Dendritic cell treated with granulocyte-macrophage colony-stimulating factor and Interleukin-4, amounts not matched to agents 40 ng/mL and 50 ng/mL, for 4 days (primary cell): ENCODE results near the gene MPV17L2.
A peak's percentile ranks its signal among the peaks of the same experiment; 100 is the strongest.

ENCODE experiments used
- H3K27ac Mint-ChIP-seq: one replicate; pipeline ENCODE4 v1.8.0; 2022; ENCODE audit warnings: mild to moderate bottlenecking, mixed read lengths
- H3K27me3 Mint-ChIP-seq: one replicate; pipeline ENCODE4 v1.8.0; 2022; ENCODE audit warnings: mild to moderate bottlenecking, mixed read lengths
- H3K36me3 Mint-ChIP-seq: one replicate; pipeline ENCODE4 v1.8.0; 2022; ENCODE audit warnings: low read depth, mixed read lengths
- H3K4me1 Mint-ChIP-seq: one replicate; pipeline ENCODE4 v1.8.0; 2022; ENCODE audit warnings: low read depth, mixed read lengths
- H3K4me3 Mint-ChIP-seq: one replicate; pipeline ENCODE4 v1.8.0; 2022; ENCODE audit warnings: mild to moderate bottlenecking, moderate library complexity, mixed read lengths
- H3K9me3 Mint-ChIP-seq: one replicate; pipeline ENCODE4 v1.8.0; 2022; ENCODE audit warnings: mixed read lengths
- intact Hi-C: fragments of 100-400 bp; cut with micrococcal nuclease; formaldehyde crosslinking; loops from one replicate; pipeline ENCODE4 v1.15.0; 2022

Gene MPV17L2

DNA sequence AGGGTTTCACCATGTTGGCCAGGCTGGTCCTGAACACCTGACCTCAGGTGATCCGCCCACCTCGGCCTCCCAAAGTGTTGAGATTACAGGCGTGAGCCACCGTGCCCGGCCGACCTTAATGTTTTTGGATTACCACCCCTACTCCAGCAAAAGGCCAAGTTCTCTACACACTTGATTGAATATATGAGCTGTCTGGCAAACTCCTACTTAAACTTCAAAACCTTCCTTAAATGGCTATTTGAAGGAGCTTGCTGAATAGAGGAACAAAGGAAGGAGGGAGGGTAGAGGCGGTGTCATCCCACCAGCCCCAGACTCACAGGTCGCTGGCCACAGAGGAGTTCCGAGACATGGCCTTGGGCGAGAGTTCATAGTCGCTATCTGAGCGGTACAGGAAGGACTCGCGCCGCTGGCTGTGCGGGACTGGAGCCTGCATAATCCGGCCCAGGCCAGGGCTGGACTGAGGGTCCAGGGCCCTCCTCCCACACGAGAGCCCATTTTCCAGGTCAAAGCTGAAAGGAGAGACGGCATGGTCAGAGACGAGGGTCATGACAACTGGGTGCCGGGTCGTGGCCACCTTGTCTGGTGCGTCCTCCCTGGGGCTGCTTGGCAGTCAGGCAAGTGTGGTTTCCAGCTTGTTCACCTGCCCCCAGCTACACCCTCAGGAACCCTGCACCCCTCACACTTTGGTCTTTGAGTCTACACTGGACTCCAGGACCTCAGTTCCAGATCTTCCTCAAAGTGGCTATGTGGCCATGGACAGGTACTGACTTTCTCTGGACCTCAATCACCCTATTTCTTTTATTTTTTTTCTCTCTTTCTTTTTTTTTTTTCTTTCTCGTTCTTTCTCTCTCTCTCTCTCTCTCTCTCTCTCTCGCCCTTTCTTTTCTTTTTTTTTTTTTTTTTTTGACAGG lies 29.1 kb downstream of the MPV17L2 start:
- H3K4me1 Mint-ChIP-seq = peaks cover 24% of the 10 kb centered on the region
- H3K4me3 Mint-ChIP-seq = no peak overlapping the region
- H3K27ac Mint-ChIP-seq = no peak overlapping the region
- H3K27me3 Mint-ChIP-seq = peaks cover 65% of the 10 kb centered on the region
- H3K36me3 Mint-ChIP-seq = no peaks in the 10 kb centered on the region
- no peaks in the 10 kb centered on the region for H3K9me3 Mint-ChIP-seq
- intact Hi-C loops = no loop called here

DNA sequence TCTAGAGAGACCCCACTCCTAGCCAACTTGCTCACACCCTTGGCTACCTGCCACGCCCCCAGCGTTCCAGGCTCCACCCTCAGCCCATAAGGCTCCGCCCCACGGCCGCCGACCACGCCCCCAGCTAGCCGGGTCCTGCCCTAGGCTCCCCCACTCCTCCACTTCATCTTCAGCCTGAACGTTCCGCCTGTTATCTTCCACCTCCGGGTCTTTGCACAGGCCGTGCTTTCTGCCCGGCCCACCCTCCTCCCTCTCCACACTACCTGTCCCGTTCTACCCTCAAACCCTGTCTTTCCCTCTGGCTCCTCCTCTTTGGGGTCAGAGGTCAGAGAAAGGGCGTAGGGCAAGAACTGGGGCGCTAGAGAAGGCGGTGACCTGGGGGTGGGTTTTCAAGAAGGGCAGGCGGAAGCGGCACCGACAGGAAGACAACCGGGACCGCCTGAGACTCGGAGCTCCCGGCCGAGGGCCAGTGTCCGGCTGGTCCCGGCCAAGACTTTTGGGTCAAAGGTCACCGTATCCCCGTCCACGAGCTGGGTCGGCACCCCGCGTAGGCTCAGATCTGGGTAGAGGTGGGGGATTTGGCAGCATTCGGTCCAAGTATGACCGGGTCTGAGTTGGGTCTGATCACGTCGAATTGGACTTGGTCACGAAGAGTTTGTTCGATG lies 31.0 kb downstream of the MPV17L2 start:
- H3K27ac Mint-ChIP-seq = peak overlapping the region; percentile 79
- H3K27me3 Mint-ChIP-seq = peaks cover 69% of the 10 kb centered on the region
- no peaks in the 10 kb centered on the region for H3K36me3 Mint-ChIP-seq
- peaks cover 28% of the 10 kb centered on the region for H3K4me1 Mint-ChIP-seq
- no peaks in the 10 kb centered on the region for H3K9me3 Mint-ChIP-seq
- peak overlapping the region; percentile 77 for H3K4me3 Mint-ChIP-seq
- intact Hi-C loops = no loop called here

DNA sequence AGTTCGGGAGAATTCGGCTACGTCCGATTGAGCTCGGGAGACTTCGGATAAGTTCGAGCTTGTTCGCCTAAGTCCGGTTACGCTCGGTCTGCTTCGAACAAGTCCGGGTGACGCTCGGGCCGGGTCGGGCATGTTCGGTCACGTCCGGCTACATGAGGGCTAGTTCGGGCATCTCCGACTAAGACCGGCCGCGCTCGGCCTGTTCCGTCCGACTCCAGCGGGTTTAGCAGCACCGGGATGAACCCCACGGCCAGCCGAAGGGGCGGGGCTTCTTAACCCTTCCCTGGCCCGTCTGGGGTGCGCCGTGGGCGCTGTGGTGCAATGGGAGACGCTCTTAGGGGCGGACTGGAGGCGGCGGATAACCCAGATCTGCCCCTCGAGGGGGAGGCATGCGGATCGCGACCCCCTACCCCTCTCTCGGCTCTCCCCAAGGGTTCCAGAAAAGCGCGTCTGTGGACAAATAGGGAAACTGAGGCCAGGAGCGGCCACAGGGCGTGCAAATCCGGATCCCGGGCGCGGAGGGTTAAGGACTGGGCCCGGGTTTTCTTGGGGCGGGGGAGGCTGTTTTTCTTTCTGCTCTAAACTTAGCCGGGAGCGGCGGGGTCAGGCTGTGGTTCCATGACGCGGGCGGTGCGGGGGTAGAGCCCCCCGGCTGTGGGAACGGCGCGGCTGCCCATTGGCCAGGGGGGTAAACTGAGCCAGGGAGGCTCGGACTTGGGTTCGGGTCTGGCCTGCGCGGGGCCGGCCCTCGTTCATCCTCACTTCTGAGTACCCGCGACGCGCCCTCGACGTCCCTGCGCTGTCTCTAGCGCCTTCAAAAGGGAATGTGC lies 31.7 kb downstream of the MPV17L2 start:
- H3K4me1 Mint-ChIP-seq = peaks cover 28% of the 10 kb centered on the region
- peaks cover 68% of the 10 kb centered on the region for H3K27me3 Mint-ChIP-seq
- no peaks in the 10 kb centered on the region for H3K36me3 Mint-ChIP-seq
- intact Hi-C loops = no loop called here
- peak overlapping the region; percentile 79 for H3K27ac Mint-ChIP-seq
- no peaks in the 10 kb centered on the region for H3K9me3 Mint-ChIP-seq
- H3K4me3 Mint-ChIP-seq = peak overlapping the region; percentile 77

DNA sequence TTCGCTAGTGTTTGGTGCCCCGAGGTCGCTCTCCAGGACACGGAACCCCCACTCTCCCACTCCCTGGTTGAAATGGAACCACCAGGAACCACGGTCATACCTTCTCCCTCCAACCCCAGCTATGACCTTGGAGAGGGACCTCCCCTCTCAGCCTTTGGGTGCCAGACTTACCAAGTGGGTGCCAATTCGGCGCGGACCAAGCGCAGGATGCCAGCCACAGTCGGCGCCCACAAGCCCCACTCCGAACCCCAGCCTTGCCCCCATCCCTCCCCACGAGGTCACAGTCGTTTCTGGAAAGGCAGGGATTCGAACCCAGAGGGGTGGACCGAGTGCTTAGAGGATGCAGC lies 32.3 kb downstream of the MPV17L2 start:
- peaks cover 67% of the 10 kb centered on the region for H3K27me3 Mint-ChIP-seq
- H3K4me1 Mint-ChIP-seq = peaks cover 28% of the 10 kb centered on the region
- intact Hi-C loops = no loop called here
- H3K36me3 Mint-ChIP-seq = no peaks in the 10 kb centered on the region
- no peak overlapping the region for H3K27ac Mint-ChIP-seq
- no peak overlapping the region for H3K4me3 Mint-ChIP-seq
- H3K9me3 Mint-ChIP-seq = no peaks in the 10 kb centered on the region

DNA sequence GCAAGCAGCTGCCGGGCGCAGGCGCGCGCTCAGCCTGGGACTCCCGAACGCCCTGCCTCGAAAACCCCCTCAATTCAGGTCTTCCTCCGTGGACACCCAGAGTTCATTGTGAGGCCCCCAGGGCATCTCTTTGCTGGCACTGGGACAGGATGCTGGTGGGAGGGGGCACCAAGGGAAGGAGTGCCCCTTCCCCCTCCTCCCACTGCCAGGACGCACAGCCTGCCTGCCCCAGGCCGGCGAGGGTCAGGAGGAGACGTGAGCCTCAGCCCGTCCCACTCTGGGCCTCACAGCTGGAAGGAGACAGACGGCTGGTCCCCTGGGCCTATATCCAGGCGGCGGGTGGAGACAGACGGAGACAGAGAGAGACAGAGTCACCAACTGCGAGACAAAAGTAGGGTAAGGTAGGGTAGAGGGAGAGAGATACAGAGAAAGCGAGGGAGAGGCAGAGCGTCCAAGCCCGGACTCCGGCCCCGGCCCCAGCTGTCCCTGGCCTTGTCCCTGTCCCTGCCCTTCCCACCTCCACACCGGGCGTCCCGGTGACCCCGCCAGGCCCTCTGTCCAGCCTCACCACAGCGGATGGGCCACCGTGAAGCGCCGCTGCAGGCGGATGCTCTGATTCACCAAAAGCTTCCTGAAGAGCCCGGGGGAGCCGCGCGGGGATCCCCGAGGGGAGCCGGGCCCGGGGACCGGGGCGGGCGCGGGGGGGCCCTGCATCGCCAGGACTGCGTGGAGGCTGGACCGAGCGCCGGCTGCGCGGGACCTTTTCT lies 32.9 kb downstream of the MPV17L2 start, which contains the start of gene PDE4C:
PDE4C (minus strand) TSS at position 737 of the 767 bp plus-strand sequence; CDS start at position 714, 23 bp downstream.
- Mint-ChIP-seq H3K9me3 (no peaks in the 10 kb centered on the region), H3K4me1 (peaks cover 33% of the 10 kb centered on the region), H3K27ac (no peak within 1 kb of the TSS), H3K27me3 (peaks cover 67% of the 10 kb centered on the region), H3K36me3 (no peaks in the 10 kb centered on the region), H3K4me3 (no peak within 1 kb of the TSS)
- intact Hi-C loops = no loop called here

DNA sequence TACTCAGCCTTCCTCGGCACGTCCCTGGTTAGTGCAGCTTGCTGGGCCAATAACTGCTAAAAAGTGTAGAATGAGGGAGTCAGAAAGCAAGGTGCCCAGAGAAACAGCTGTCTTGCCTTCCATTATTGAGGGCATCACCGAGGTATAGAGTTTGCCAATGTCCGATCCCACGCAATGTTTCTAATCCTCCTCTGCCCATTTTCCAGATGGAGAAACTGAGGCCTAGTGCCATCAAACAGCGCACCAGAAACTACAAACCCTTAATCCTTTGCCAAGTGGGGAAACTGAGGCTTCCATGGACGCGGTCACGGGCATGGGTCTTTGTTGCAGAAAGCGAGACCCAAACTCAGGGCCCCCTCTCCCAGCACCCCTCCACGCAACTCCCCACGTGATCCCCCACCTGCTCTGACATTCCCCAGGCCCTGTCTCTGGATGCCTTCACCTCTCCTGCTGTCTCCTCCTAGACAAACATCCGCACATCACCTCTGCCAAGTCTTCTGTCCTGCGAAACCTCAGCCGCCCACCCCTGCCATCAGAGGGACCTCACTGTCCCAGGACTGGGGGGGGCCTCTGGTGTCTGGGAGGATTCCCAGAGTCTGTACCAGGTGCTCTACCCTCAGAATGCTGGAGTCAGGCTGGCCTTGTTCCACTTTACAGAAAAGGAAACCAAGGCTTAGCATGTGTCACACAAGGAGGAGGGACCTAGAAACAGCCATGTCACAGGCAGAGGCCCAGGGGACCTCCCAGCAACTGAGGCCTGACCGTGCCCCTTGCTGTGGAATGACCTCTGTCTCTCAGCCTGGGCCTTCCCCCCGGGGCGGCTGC lies 34.1 kb downstream of the MPV17L2 start:
- intact Hi-C loops = no loop called here
- Mint-ChIP-seq H3K27me3 (peaks cover 66% of the 10 kb centered on the region), H3K36me3 (no peaks in the 10 kb centered on the region), H3K4me3 (no peak overlapping the region), H3K4me1 (peaks cover 46% of the 10 kb centered on the region), H3K9me3 (no peaks in the 10 kb centered on the region), H3K27ac (no peak overlapping the region)

DNA sequence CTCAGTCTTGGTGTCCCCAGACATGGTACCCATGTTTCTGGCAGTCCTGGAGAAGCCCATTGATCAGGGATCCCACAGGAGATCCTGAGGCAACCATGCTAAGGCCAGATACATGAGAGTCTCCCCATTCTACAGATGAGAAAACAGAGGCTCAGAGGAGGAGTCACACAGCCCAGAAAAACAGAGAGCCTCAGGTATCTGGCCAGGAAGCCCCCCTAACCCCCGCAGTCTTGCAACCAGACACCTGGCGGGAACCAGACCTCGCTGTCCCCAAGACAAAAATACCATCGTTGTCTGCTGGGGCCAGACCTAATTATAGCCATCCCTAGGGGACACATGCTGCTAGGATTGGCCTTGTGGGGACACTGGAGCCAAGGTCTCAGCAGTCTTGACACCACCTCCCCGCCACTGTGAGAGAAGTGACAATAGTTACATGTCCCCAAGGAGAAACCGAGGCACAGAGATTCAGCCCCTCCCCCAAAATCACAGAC lies 34.8 kb downstream of the MPV17L2 start:
- Mint-ChIP-seq H3K27ac (no peak overlapping the region), H3K36me3 (no peaks in the 10 kb centered on the region), H3K4me1 (peaks cover 51% of the 10 kb centered on the region), H3K9me3 (no peaks in the 10 kb centered on the region), H3K4me3 (no peak overlapping the region), H3K27me3 (peaks cover 69% of the 10 kb centered on the region)
- intact Hi-C loops = no loop called here

DNA sequence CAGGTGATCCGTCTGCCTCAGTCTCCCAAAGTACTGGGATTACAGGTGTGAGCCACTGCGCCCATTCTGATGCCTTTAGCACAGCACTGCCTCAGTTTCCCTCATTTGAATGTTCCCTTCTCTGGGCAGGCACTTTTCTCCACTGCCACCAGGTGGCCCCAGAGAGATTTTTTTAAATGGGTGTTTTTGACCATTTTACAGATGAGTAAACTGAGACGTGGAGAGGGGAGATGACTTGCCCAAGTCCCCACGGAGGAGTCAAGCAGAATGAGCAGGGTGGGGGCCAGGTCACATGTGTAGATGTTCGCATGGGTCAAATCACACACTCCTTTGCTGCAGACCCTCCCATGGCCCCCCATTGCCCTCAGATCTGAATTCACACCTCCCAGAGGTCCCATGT lies 36.5 kb downstream of the MPV17L2 start:
- Mint-ChIP-seq H3K27me3 (peaks cover 81% of the 10 kb centered on the region), H3K36me3 (no peaks in the 10 kb centered on the region), H3K4me1 (peaks cover 42% of the 10 kb centered on the region), H3K27ac (no peak overlapping the region), H3K9me3 (peaks cover 7% of the 10 kb centered on the region), H3K4me3 (no peak overlapping the region)
- intact Hi-C loops = no loop called here

DNA sequence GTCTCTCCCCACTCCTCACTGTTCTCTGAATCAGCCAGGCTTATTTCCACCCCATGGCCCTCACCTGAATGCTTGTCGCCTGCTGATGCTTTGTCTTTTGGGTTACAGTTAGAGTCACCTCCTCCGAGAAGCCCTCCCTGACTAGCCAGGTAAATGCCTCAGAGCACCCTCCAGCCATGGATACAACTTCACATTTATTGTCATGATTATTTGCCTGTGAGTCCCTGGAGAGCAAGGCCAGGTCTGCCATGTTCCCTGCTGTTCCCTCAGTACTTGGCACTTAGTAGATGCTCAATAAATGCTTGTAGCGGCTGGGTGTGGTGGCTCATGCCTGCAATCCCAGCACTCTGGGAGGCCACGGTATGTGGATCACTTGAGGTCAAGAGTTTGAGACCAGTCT lies 36.9 kb downstream of the MPV17L2 start:
- H3K36me3 Mint-ChIP-seq = no peaks in the 10 kb centered on the region
- H3K4me3 Mint-ChIP-seq = no peak overlapping the region
- peaks cover 80% of the 10 kb centered on the region for H3K27me3 Mint-ChIP-seq
- peaks cover 7% of the 10 kb centered on the region for H3K9me3 Mint-ChIP-seq
- H3K27ac Mint-ChIP-seq = no peak overlapping the region
- intact Hi-C loops = no loop called here
- peaks cover 38% of the 10 kb centered on the region for H3K4me1 Mint-ChIP-seq

DNA sequence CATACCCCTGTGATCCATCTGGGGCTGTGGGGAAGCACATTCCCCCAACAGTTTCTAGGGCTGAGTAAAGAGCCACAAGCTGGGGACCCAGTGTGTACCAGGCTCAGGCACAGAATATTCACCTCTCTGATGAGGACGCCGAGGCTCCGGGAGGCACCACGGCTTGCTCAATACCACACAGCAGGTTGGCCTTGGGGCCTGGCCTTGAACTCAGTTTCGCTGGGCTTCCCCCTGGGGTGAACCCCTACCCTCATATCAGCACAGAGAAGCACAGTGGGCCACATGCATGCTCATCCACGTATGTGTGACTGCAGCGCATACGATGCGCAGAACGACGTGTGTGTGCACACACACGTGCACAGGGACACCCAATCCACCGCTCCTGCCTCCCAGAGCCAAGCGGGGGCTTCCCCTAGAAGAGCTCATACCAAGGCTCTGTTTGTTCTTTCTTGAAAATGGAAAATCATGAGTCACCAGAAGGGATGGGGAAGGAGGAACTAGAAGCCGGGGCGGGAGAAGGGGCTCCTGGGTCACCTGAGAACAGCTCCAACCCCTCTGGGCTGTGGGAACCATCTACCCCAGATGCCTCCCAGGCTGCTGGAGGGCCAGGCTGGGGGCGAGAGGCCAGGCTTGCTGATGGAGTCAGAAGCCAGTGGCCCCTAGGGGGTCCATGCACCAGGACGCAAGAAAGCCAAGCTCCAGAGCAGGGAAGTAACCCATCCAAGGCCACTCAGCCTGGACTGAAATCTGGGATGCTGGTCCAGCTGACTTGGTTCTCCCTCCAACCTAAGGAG lies 38.1 kb downstream of the MPV17L2 start:
- no peak overlapping the region for H3K4me3 Mint-ChIP-seq
- peaks cover 7% of the 10 kb centered on the region for H3K9me3 Mint-ChIP-seq
- peaks cover 27% of the 10 kb centered on the region for H3K4me1 Mint-ChIP-seq
- H3K27me3 Mint-ChIP-seq = peaks cover 80% of the 10 kb centered on the region
- no peak overlapping the region for H3K27ac Mint-ChIP-seq
- intact Hi-C loops = no loop called here
- no peaks in the 10 kb centered on the region for H3K36me3 Mint-ChIP-seq

DNA sequence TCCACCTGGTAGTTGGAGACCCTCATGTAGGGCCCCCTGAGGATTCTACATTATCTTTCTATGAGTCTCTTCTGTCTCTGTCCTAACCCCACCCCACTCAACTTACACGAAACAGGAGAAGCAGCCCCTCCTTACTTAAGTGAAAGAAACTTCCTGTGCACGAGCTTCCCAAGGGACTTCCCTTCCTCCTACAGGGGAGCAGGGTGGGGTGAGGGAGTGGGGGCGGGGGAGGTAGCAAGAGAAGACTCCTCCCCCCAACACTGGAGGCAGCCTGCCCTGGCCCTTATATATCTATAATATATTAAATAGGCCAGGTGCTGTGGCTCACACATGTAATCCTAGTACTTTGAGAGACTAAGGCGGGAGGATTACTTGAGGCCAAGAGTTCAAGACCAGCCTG lies 38.8 kb downstream of the MPV17L2 start:
- Mint-ChIP-seq H3K36me3 (no peaks in the 10 kb centered on the region), H3K27me3 (peaks cover 78% of the 10 kb centered on the region), H3K4me3 (no peak overlapping the region), H3K4me1 (peaks cover 27% of the 10 kb centered on the region), H3K9me3 (peaks cover 7% of the 10 kb centered on the region), H3K27ac (no peak overlapping the region)
- intact Hi-C loops = no loop called here

DNA sequence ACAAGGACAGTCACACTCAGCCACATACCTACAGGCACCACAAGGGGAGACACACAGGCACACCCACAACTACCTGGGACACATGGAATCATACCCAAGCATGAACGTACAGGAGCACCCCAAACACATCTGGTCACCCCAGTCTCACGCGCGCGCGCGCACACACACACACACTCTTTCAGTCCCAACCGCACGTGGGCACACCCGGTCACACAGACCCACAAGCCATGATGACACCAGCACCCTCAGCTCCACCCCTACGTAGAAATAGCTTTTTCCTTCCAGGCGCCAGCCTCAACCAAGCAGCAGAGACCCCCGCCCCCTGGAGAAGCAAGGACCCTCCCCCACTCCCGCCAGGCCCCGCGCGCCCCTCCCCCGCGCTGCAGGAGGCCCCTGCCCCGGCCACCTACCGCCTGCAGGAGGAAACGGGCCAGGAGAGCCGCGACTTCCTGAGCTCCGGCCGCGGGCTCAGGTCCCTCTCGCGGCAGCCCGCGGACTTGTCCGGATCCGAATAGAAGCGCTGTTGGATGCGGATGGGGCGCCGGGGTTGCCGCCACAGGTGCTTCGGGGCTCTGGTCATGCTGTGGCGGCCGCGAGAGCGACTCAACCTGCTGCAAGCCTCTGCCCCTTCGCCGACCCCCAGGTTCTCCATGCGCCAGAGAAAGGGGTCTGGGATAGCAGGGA lies 39.7 kb downstream of the MPV17L2 start:
- H3K4me1 Mint-ChIP-seq = peaks cover 23% of the 10 kb centered on the region
- no peaks in the 10 kb centered on the region for H3K36me3 Mint-ChIP-seq
- intact Hi-C loops = no loop called here
- H3K9me3 Mint-ChIP-seq = peaks cover 7% of the 10 kb centered on the region
- no peak overlapping the region for H3K27ac Mint-ChIP-seq
- no peak overlapping the region for H3K4me3 Mint-ChIP-seq
- peaks cover 71% of the 10 kb centered on the region for H3K27me3 Mint-ChIP-seq
